Measurements from ENCODE around the gene VPS13A. TPM values are rescaled to one million over a fixed set of nuclear protein-coding genes. Genes with fewer than 3 reads are reported as not detected.
A peak's percentile ranks its signal among the peaks of the same experiment; 100 is the strongest.

VPS13A gene
- total RNA-seq, 2 experiments from 2014 or later: 27.0 to 44.6 TPM

GRCh38 chr9:77291714-77292113 is 114.4 kb downstream of the VPS13A start:
- POLR2A ChIA-PET: interaction anchor here (0.6 kb wide), 1 partner anchor 842 kb away, joined by 6 read pairs; no protein-coding TSS in a partner anchor
- H3K9me3 ChIP-seq (ENCODE audit: low read length): no peaks in the 10 kb centered on the region
- H3K4me3 ChIP-seq (ENCODE audit: low read depth, low read length, poor library complexity, severe bottlenecking): no peak overlapping the region
- no TSS peak for BruUV-seq (replicated peaks)
- H2AFZ ChIP-seq (ENCODE audit: low read length): no peak overlapping the region
- no peaks in the 10 kb centered on the region for H4K20me1 ChIP-seq (ENCODE audit: insufficient read depth, low read length)
- DNase-seq (ENCODE audit: low spot score): peak; percentile 2
- H3K4me2 ChIP-seq (ENCODE audit: low read length): no peak overlapping the region
- H3K36me3 ChIP-seq (ENCODE audit: insufficient read depth, low read length): peaks cover 17% of the 10 kb centered on the region; the same call in 1 of the 2 replicates
- CTCF ChIA-PET (ENCODE audit: unreplicated experiment): no interaction called here
- H3K9me2 ChIP-seq (ENCODE audit: insufficient read depth, low read length): no peaks in the 10 kb centered on the region
- H3K79me2 ChIP-seq (ENCODE audit: insufficient read depth, low read depth, low read length): no peaks in the 10 kb centered on the region
- TF ChIP-seq CTCF (conservative IDR thresholded peaks at IDR 0.05; ENCODE audit: low read length) (peak; percentile 43), EZH2phosphoT487 (IDR thresholded peaks at IDR 0.05; ENCODE audit: borderline replicate concordance, low read depth, low read length) (no peak)
- intact Hi-C loops (cut with micrococcal nuclease; ENCODE audit: unreplicated experiment): no loop called here
- no peaks in the 10 kb centered on the region for H3K4me1 ChIP-seq (ENCODE audit: insufficient read depth, low read length, poor library complexity, severe bottlenecking)
- no peak overlapping the region for H3K27ac ChIP-seq (ENCODE audit: low read depth, low read length, poor library complexity, severe bottlenecking)

- Histone ChIP-seq H3K4me1 (ENCODE audit: insufficient read depth, low read length, poor library complexity, severe bottlenecking) (no peaks in the 10 kb centered on the region), H2AFZ (ENCODE audit: low read length) (no peak overlapping the region), H3K79me2 (ENCODE audit: insufficient read depth, low read depth, low read length) (no peaks in the 10 kb centered on the region), H3K4me2 (ENCODE audit: low read length) (no peak overlapping the region), H3K27ac (ENCODE audit: low read depth, low read length, poor library complexity, severe bottlenecking) (no peak overlapping the region), H4K20me1 (ENCODE audit: insufficient read depth, low read length) (no peaks in the 10 kb centered on the region), H3K4me3 (ENCODE audit: low read depth, low read length, poor library complexity, severe bottlenecking) (no peak overlapping the region), H3K9me2 (ENCODE audit: insufficient read depth, low read length) (no peaks in the 10 kb centered on the region), H3K9me3 (ENCODE audit: low read length) (no peaks in the 10 kb centered on the region), H3K36me3 (ENCODE audit: insufficient read depth, low read length) (0 out of 2 replicates have a peak, but pooled peaks cover 5% of the 10 kb centered on the region)
- no peak for DNase-seq (ENCODE audit: low spot score)
- CTCF ChIA-PET (ENCODE audit: unreplicated experiment): no interaction called here
- no peak for TF ChIP-seq EZH2phosphoT487 (IDR thresholded peaks at IDR 0.05; ENCODE audit: borderline replicate concordance, low read depth, low read length)
- no peak for TF ChIP-seq CTCF (conservative IDR thresholded peaks at IDR 0.05; ENCODE audit: low read length)
- intact Hi-C loops (cut with micrococcal nuclease; ENCODE audit: unreplicated experiment): no loop called here
- no TSS peak for BruUV-seq (replicated peaks)
- POLR2A ChIA-PET: interaction anchor here (0.7 kb wide), 1 partner anchor 25 kb away, joined by 4 read pairs; no protein-coding TSS in a partner anchor
These were observed 116.6 kb downstream of the VPS13A start for GRCh38 chr9:77293949-77294348.

GRCh38 chr9:77304543-77304942 is 127.2 kb downstream of the VPS13A start:
- CTCF ChIA-PET (ENCODE audit: unreplicated experiment): no interaction called here
- no peak for DNase-seq (ENCODE audit: low spot score)
- no peak overlapping the region for H3K4me2 ChIP-seq (ENCODE audit: low read length)
- no peaks in the 10 kb centered on the region for H4K20me1 ChIP-seq (ENCODE audit: insufficient read depth, low read length)
- H2AFZ ChIP-seq (ENCODE audit: low read length): no peak overlapping the region
- no peaks in the 10 kb centered on the region for H3K9me3 ChIP-seq (ENCODE audit: low read length)
- H3K36me3 ChIP-seq (ENCODE audit: insufficient read depth, low read length): peaks cover 2% of the 10 kb centered on the region
- POLR2A ChIA-PET: interaction anchor here (1.2 kb wide), 1 partner anchor 9 kb away, joined by 3 read pairs; no protein-coding TSS in a partner anchor
- H3K4me3 ChIP-seq (ENCODE audit: low read depth, low read length, poor library complexity, severe bottlenecking): no peak overlapping the region
- H3K79me2 ChIP-seq (ENCODE audit: insufficient read depth, low read depth, low read length): no peaks in the 10 kb centered on the region
- TF ChIP-seq EZH2phosphoT487 (IDR thresholded peaks at IDR 0.05; ENCODE audit: borderline replicate concordance, low read depth, low read length) (no peak), CTCF (conservative IDR thresholded peaks at IDR 0.05; ENCODE audit: low read length) (no peak)
- H3K9me2 ChIP-seq (ENCODE audit: insufficient read depth, low read length): no peaks in the 10 kb centered on the region
- H3K27ac ChIP-seq (ENCODE audit: low read depth, low read length, poor library complexity, severe bottlenecking): no peak overlapping the region
- intact Hi-C loops (cut with micrococcal nuclease; ENCODE audit: unreplicated experiment): no loop called here
- no TSS peak for BruUV-seq (replicated peaks)
- H3K4me1 ChIP-seq (ENCODE audit: insufficient read depth, low read length, poor library complexity, severe bottlenecking): no peaks in the 10 kb centered on the region
